ENCODE data around the gene HIPK3.
"Not testable (repeated sequence)": the region's sequence is repeated elsewhere in the genome, so short reads cannot be mapped to it uniquely, and the experiment has no call there.

Gene HIPK3

DNA sequence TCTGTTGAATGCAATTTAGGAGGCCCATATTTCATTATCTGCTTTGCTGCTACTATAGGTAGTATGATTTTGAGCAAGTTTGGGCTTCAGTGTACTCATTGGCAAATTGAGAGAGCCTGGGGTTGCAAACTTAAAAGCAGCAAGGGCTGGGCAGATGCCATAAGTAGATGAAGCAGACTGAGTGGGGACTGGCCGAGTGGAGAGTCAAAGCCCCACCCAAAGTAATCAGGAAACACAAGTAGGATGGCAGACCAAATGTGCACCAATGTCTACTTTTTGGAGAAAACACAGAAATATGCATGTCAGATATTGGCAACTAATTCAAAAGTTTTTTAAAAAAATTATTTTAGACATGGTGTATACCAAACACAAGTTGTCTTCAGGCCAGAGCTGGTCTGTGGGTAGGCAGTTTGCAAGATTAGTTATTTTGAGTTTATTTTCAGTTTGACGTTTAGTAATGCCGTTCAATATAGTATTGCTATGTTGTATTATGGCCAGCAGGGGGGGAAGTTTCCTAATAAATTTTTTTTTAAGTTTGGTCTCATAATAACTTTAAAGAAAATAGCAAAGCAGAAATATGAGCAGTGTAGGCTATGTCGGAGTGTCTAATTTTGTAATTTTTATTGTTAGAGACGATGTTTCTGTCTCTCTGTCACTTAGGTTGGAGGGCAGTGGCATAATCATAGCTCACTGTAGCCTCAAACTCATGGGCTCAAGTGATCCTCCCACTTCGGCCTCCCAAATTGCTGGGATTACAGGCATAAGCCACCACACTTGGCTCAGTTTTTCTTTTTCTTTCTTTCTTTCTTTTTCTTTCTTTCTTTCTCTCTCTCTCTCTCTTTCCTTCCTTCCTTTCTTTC lies 105.1 kb downstream of the HIPK3 start:
- DNase-seq (ENCODE audit: low spot score): no peak

DNA sequence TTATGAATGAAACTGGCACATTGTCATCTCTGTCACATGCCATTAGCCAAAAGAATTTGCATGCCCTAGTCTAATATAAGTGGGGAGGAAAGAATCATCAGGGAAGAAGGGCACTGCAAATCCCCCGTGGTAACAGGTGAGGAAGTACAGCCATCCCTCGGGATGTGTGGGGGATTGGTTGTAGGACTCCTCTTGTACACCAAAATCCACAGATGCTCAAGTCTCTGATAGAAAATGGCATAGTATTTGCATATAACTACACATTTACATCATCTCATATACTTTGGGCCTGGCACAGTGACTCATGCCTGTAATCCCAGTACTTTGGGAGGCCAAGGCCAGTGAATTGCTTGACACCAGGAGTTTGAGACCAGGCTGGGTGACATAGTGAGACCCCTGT lies 109.7 kb downstream of the HIPK3 start:
- DNase-seq (ENCODE audit: low spot score): no peak

DNA sequence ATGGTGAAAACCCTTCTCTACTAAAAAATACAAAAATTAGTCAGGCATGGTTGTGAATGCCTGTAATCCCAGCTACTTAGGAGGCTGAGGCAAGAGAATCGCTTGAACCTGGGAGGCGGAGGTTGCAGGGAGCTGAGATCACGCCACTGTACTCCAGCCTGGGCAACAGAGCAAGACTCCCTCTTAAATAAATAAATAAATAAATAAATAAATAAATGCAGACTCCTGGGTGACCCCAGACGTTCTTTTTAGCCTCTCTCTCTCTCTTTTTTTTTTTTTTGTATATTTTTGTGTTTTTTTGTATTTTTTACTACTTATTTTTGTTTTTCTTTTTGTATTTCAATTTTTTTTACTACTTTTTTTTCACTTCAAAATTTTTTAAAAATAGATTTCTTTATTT lies 111.3 kb downstream of the HIPK3 start:
- DNase-seq (ENCODE audit: low spot score): not testable (repeated sequence)

DNA sequence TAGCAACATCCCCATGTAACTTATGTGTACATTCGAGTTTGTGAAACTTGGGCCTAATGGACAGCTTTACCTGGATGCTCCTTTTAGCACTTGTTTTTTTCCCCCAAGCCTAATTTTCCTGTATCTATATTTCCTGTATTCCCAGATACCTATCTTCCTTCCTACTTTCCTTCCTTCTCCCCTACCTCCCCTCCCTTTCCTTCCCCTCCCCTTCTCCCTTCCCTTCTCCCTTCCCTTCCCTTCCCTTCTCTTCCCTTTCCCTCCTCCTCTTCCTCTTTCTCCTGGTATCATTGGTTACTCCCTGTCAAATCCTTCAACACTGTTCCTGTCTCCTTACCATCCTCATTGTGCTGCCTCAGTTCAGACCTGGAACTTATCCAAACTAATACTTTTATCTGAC lies 111.8 kb downstream of the HIPK3 start:
- DNase-seq (ENCODE audit: low spot score): no peak

DNA sequence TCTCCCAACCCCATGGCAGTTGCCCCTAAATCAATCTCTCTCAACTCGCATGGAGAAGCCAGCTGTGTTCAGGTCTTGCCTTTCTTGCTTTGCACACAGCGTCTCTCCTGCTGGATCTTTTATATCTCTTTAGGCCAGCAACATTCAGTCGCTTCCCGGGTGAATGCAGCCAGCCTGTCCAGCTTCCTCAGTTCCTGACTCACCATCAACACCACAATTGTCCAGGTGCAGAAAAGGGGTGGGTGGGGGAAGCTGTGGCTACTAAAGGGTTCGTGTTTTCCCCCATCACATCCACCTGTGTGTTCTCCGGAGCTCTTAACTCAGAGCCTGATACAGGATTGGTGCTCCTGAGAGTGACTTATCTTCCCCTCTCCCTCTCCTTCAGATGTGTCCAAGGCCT lies 116.5 kb downstream of the HIPK3 start:
- no peak for DNase-seq (ENCODE audit: low spot score)

DNA sequence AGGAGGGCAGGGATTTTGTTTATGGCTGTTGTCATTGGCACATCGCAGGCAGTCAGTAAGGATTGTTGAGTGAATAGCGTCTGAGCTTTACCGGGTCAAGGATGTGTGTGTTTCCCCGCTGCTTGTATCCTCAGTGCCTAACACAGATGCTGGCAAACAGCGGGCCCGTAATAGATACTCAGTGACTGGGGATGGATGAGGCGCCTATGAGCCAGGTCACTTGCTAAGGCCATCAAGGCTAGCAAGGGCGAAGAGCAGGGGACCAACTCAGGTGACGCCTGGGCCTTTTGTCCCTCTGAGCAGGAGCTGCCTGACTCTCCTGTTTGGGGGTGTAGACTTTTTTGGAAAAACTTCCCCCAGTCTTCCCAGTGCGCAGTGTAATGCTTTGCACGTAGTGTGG lies 118.1 kb downstream of the HIPK3 start:
- DNase-seq (ENCODE audit: low spot score): no peak

DNA sequence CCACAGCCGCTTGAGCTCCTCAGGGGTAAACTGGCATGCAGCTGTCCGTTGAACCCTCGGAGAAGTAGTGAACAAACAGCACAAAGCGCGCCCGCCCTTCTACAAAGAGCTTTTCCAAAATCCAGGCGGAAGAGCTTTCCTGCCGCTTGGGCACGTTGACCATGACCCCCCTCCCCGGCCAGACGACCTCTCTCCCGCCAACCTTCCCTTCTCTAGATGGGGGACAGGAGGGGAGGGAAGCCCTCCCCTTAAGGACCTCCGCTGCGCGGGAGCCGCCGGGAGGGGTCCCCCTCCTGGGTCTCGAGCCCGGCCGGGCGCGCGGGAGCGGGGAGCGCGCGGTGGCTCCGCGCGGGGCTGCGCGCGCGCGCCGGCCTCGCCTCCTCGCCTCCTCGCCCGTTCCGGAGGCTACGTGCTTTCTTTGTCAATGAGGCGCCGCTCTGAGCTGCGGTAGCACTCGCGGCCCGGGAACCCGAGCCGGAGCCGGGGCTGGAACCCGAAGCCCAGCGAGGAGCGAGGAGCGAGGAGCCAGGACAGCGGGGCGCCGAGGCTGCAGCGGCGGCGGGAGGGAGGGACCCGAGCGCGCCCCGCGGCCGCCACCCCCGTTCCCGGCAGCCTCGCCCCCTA lies 118.6 kb downstream of the HIPK3 start, which contains the start of gene KIAA1549L:
Gene KIAA1549L (plus strand): TSS at position 421 of the 624 bp plus-strand sequence.
- DNase-seq (ENCODE audit: low spot score): peak; percentile 76

DNA sequence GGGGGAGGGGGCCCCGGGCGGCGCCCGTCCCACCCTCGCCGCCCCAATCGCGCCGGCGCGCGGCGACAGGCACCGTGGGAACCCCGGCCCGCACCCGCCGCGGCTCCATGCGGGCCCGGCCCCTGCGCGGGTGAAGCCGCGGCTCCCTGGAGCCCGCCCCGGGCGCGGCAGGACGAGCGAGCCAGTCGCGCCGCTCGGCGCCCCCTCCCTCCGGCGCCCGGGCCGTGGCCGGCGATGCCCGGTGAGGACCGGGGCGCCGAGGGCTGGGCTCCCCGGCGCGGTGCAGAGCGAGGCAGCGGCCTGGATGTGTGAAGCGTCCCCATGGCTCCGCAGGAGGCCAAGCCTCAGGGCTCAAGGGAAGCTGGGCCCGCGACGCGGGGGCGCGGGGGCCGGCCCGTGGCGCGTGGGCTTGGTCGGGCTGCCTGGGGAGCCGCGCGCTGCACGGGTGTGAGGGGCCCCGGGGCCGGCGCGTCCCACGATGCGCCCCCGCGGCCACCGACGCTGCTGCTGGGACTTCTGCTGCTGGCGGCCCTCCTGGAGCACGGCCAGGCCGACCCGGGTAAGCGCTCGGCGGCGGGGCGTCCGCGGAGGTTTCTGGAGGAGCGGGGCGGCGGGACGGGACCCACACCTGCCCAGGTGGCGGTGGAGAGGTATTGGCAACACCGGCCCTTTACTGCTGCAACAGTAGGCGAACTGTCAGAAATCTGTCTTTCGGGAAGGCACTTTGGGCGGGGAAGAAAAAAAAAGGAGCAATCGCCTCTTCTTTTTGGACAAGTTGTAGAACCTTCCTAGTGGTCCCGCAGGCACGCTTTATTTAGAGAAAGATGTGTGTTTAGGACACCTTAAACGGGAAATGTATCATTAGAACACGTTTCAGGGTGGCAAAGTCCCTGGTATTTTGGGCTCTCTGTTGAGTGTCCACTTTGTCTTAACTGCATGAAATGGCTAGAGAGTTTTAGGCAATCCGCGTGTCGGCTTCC lies 119.4 kb downstream of the HIPK3 start:
- peak; percentile 76 for DNase-seq (ENCODE audit: low spot score)

DNA sequence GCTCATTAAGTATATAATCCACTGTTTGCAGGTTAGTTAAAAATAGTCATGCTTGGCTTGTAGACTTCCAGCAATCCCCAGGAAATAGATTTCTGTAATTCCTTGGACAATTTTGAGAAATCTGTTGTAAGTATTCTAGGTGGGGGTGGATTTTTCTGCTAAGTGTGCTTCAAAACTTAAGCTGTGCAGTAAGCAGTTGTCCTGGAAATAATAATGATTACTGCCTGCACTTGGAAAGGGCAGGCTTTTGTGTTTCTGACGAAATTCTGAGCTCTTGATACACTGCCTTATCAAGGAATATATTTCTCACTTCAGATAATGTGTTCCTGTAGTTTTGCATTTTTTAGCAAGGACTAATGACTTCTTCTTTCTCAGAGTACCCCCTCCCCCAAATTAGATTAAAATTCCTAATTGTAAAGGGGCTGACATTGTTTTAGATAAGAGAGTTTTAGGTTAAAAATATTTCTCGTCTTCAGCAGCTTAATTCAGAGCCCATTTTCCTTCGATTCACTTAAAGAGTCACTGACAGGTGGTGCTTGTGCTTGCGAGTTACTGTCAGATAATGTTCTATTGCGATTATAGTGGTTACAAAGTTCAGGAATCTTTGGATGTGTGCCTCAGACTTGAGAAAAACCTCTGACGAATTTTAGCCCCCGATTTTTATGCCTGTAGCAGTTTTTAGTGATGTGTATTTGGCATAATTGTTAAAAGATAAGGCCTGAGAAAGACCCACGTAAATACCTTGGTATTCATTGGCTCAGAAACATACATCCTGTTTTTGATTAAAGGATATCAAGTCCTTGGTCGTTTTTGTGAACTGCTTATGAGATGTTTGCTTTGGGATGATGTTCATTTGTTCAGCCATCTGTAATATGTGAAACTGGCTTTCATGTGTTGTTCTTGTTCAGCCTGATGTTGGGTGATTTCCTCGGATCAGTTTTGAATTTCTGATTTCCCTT lies 120.5 kb downstream of the HIPK3 start:
- no peak for DNase-seq (ENCODE audit: low spot score)

DNA sequence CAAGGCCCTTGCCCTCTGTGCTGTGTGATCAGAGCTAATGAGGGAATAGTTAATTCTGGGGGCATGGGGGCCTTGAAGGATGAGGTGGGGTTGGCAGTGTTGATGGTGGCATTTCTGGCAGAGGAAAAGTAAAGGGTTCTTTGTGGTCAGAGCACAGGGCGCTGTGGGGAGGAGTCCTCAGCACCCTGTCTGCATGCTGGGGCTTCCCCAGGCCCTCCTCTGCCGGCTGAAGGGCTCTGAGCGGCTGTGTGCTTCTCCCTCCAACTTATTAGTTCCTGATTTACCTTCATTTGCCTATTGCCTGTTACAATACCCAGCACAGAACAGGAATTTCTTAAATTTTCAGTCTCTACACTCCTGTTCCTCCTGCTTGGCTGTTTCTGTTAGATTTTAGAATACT lies 122.8 kb downstream of the HIPK3 start:
- DNase-seq (ENCODE audit: low spot score): no peak

DNA sequence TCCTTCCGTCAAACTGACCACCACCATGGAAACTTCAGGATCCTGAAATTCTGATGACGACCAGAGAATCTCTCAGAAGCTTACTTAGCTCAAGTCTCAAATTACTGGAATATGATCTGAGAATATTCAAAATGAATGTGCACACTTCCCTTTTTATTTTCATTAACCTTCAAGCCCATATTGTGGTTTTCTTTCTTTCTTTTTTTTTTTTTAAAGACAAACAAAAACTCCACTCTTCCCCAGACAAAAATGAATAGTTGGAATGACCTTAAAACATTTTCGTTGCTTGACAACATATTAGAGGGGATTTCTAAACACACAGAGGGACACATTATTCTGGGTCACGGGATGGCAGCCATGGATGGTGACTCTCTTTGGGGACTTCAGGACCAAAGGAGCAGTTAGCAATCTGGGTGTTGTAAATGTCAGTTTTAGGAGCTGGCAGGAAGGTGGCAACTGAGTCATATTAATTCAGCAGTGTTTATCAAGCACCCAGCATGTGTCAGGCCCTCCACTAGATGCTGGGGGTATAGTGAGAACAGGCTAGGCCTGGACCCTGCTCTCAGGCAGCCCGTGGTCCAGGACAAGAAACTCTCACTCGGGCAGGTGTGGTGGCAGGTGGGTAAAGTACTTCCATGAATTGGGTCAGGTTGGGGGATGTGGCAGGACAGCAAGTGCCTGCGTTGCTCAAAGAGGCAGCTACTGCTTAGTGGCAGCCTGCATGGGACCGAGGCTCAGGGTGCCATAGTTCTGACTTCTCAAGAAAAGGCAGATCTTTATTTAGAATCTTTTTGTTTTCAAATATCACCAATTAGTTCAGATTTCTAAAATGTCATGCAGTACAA lies 126.1 kb downstream of the HIPK3 start:
- no peak for DNase-seq (ENCODE audit: low spot score)

DNA sequence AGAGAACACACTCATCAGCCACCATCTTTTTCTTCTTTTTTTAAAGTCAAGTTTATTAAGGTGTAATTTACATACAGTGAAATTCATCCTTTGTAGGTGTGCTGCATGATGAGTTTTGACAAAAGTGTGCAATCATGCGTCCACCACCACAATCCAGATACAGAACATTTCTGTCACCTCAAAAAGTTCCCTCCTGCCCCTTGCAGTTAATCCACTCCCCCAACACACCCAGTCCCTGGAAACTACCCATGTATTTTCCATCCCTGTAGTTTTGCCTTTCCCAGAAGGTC lies 126.7 kb downstream of the HIPK3 start:
- DNase-seq (ENCODE audit: low spot score): no peak

DNA sequence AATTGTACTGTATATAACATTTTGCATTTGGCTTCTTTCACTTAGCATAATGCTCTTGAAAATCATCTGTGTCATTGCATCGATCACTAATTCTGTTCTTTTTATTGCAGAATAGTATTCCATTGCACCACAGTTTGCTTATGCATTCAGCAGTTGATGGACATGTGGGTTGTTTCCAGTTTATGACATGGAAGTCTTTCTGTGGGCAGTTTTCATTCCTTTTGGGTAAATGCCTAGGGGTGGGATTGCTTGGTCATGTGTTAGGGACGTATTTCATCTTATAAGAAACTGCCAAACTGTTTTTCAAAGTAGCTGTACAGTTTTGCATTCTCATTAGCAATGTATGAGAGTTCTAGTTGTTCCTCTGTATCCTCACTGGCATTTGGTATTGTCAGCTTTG lies 127.0 kb downstream of the HIPK3 start:
- DNase-seq (ENCODE audit: low spot score): no peak

DNA sequence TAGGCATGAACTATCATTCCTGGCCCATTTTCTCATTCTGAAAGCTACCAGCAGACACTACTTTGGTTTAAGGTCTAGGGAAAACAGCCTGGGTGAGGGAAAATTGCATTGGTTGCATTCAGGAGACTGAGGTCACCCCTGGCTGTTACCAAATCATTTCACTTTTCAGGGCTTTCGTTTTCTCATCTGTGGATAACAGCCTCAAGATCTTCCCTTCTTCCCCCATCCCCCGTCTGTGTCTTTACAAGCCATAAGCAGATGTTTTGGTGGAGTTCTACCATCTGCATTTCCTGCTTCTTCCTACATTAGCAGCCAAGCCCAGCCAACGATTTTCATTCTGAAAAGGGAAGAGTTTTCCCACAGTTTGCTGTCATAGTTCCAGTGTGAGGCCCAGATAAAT lies 130.4 kb downstream of the HIPK3 start:
- no peak for DNase-seq (ENCODE audit: low spot score)

DNA sequence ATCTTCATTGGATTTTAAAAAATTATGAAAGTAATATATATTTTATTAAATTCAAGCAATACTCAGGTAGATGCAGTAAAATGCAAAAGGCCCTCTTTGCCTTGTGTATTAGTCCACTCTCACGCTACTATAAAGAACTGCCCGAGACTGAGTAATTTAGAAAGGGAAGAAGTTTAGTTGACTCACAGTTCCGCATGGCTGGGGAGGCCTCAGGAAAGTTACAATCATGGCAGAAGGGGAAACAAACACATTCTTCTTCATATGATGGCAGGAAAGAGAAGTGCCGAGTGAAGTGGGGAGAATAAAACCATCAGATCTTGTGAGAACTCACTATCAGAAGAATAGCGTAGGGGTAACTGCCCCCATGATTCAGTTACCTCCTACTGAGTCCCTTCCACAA lies 130.8 kb downstream of the HIPK3 start:
- no peak for DNase-seq (ENCODE audit: low spot score)

DNA sequence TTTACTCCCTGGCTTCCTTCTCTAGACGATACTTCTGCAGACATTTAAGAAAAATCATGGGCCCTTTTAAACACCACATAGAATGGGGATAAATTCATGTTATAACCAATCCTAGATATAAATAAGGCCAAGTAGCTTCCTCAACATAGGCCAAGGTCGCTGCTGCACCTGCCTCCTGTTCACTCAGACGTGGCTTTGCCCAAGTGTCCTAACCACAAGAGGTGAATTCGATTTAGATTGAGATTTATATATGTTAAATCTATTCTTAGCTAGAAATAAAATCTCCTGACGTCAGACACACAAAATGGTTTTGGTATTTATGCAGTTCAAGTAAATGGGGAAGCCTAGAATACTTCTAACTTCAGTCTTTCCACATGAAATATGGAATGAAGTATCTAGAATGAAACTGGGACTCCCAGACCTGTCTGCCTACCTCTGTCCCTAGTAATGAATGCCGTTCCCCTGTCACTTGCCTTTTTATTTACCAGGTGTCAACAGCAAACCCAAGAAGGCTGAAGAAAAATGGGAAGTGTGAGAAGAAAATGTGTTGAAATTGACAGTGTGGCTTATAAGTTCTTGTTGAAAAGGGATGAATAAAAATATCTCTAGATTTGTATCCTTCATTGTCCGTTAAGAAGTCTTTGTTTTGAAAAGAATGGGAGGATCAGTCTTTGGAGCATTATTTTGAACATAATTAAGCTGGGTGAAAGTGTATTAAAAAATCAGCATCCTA lies 131.8 kb downstream of the HIPK3 start:
- DNase-seq (ENCODE audit: low spot score): no peak

DNA sequence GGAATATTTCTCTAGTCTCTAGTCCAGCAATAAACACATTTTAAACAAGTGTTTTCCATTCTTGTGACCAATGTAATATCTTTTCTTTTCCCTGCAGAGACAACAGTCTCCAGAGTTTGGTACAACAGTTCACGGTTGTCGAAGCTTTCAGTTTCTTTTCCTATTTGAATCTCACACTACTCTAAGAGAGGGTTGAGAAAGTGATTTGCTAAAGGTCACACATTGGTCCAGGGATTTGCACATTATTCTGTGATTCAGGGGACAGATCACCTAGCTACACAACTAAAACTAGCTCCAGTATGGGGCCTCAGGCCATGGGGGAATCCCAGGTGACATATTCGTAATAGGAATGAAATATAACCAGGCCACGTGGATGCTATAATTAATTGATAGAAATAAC lies 132.5 kb downstream of the HIPK3 start:
- no peak for DNase-seq (ENCODE audit: low spot score)

DNA sequence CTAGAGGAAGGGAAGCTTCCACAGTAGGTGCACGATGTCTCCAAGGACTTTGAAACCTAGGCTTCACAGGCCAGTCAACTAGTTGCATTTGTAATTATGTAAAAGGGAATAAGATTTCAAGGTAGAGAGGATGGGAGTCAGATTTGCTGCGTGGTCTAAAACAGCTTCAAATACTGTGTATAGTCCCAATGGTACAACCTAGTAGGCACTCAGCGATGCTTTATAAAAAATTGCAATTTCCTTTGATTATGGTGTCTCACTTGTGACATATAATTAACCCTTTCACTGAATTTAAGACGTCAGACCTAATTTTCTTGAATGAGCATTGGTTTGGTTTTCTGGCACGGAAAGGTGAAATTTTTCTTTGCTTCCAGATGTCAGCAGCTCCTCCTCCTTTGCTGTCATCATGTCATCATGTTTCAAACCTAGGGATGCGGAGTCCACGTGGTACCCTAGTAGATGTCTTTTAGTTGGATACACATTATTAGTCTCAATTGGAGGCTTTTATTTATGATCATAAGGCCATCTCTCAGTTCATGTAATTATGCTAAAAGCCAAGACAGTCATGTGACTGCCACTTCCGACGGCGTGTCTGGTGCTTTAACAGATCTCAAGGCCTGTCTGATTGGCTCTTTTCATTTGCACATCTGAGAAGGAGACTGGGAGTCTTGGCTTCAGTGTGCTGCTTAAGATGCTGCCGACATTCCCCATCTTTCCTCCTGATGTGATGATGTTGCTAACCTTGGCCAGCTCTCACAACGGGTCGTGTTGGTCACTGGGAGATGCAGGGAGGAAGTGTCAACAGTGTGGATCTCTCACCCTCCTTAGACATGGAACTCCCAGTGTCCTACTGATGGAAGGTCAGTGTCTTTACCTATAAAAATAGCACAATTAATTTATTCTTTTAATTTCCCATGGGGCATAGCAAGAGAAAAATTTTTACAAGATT lies 134.0 kb downstream of the HIPK3 start:
- DNase-seq (ENCODE audit: low spot score): no peak

DNA sequence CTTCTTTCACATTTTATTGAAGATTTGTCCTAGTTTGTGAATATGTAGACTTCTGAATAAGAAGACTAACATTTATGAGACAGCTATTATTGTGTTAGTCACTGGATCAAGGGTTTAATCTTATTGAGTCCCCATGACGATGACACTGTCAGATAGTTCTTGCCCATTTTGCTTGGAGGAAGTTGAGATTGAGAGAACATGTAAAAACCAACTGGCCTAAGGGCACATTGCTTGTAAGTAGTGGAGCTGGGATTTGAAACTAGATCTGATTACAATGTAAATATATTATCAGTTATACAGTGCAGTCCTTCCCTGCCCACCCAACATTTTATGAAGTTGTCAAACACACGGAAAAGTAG lies 134.7 kb downstream of the HIPK3 start:
- no peak for DNase-seq (ENCODE audit: low spot score)

All from D341Med (cell line).